Adipose tissue (tissue), 3 donors: ENCODE results near the gene FOSB. TPM values are rescaled to one million over a fixed set of nuclear protein-coding genes. Genes with fewer than 3 reads are reported as not detected.
A peak's percentile ranks its signal among the peaks of the same experiment; 100 is the strongest.
"Not testable (repeated sequence)": the region's sequence is repeated elsewhere in the genome, so short reads cannot be mapped to it uniquely, and the experiment has no call there.

Experiments
- H3K27ac ChIP-seq: one replicate; pipeline ENCODE4 v1.5.1; 2013; ENCODE audit warnings: low read depth, low read length
- WGBS, 3 donors: extraction: QIAGEN DNeasy Blood & Tissue Kit; methylation state at CpG; one replicate each; pipeline ENCODE4 v1.1.7; 2013; 5-methylcytosine and 5-hydroxymethylcytosine counted together
- polyA plus RNA-seq, 3 donors: library from polyadenylated mRNA; stranded (reverse); fragments of 200-250 nt; gene quantifications; one replicate each; pipeline ENCODE4 v1.2.3, GENCODE V29; 2013
- donor health status: healthy with polysubstance abuse.
- donor health status: Bipolar disorder and iron deficiency.
- donor health status: healthy.

FOSB gene
- polyA plus RNA-seq, result 100 to 1,000 TPM in 2 of 3 donors, 10 to 100 TPM in 1; 11.9 to 650 (median 341) TPM

GRCh38 chr19:45467456-45468158 lies at the start of gene FOSB:
FOSB (plus strand) TSS chr19:45467996; CDS start chr19:45468587, 591 bp downstream.
- peak within 1 kb of the TSS; percentile 48 for H3K27ac ChIP-seq
- WGBS, 3 donors, result 0 to 1% (median 1%) methylated on average over 54 to 56 of the region's 56 CpGs

DNA sequence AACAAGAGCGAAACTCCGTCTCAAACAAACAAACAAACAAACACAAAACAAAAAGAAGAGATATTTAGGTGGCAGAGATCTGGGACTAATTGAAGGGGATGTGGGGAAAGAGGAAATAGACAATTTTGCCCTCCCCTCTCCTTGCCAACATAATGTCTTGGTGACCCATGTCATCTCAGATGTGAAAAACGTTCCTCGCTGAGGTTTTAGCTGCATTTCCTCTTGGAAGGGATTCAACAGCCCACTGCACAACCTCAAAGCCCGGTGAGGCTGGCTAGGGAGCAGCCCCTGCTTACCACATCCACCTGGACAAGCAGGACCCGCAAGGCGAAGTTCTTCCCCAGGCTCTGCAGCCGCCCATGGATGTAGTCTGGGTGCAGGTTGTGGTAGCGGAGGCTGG lies 49.0 kb upstream of the FOSB start:
- 58 to 85% (median 59%) methylated on average over 9 of the region's 9 CpGs for WGBS, 3 donors

DNA sequence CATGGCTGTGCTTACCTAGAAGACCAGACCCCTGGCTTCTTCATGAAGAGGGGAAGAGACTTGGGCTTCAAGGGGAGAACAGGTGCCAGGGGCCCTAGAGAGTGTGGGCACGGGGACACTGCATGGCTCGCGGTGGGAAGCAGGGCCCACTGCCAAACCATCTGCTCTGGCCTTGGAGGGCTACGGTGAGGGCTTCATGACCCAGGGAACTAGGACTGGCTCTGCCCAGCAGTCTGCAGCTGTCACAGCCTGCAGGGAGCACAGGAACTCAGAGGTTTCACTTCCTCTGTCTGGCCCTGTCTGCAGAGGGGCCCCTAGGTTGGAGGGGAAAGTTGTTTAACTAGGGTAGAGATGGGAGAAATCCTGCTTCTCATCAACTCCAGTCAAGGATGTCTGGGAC lies 48.4 kb upstream of the FOSB start:
- WGBS, 3 donors, result 23 to 46% (median 32%) methylated on average over 4 of the region's 4 CpGs
- no peak overlapping the region for H3K27ac ChIP-seq

More for the DNA sequence above, 49.0 kb upstream of the FOSB start:
- no peak overlapping the region for H3K27ac ChIP-seq

DNA sequence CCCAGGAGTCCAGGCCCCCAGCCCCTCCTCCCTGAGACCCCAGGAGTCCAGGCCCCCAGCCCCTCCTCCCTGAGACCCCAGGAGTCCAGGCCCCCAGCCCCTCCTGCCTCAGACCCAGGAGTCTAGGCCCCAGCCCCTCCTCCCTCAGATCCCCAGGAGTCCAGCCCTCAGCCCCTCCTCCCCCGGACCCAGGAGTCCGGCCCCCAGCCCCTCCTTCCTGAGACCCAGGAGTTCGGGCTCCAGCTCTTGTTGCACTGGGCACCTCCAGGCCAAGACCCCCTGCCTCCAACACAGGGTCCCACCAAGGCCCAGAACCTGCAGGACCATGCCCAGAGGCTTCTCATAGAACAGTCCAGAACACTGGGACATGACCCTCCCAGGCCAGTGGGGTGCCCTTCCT lies 47.9 kb upstream of the FOSB start:
- no peak overlapping the region for H3K27ac ChIP-seq
- 38 to 63% (median 45%) methylated on average over 3 of the region's 3 CpGs for WGBS, 3 donors

DNA sequence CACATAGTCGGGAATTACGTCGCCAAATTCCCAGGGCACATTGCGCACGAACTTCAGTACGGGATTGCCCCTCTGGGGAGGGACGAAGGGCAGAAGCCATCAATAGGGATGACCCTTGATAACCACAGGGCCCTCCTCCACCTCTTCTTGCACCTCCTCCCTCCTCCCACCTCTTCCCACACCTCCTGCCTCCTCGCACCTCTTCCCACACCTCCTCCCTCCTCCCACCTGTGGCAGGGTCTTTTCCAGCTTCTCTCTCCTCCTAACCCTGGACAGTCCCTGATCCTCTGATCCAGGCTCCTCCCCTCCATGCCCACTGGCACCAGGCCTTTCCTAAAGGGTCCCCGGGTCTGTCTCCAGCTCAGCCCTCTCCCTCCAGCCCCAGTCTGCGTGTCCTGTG lies 47.4 kb upstream of the FOSB start:
- WGBS, 3 donors, result 80 to 87% (median 85%) methylated on average over 10 of the region's 10 CpGs

GRCh38 chr19:45420871-45421270 lies 46.9 kb upstream of the FOSB start:
- WGBS, 3 donors, result 82 to 92% (median 90%) methylated on average over 6 of the region's 6 CpGs
- no peak overlapping the region for H3K27ac ChIP-seq

More for the DNA sequence above, 47.4 kb upstream of the FOSB start:
- H3K27ac ChIP-seq, result no peak overlapping the region

GRCh38 chr19:45421947-45422498 lies 45.8 kb upstream of the FOSB start:
- 73 to 81% (median 75%) methylated on average over 6 of the region's 6 CpGs for WGBS, 3 donors
- H3K27ac ChIP-seq, result no peak overlapping the region

DNA sequence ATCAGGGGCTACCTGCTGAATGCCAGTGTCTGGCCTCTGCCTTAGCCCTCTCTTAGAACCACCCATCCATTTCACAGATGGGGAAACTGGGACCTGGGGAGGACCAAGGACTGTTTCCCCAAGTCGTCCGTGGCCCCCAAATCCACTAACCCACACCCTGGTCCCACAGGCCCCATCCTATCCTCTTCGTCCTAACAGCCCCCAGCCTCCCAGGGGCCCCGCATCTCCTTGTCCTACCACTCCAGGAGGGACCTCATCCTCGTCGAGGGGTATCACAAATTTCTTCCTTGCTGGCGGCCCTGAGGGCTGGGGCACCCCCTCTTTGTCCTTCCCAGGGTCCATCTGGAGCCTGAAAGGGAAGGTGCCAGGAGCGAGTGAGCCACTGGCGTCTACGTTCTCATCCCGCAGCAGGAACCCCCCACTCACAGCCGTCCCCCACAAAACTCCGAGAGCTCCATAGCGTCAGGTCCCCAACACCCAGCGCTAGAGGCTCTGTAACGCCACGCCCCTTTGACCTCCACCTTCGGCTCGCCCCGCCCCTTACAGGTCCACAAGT lies 44.7 kb upstream of the FOSB start:
- 14 to 18% (median 17%) methylated on average over 16 to 20 of the region's 20 CpGs for WGBS, 3 donors
- H3K27ac ChIP-seq, result no peak overlapping the region

DNA sequence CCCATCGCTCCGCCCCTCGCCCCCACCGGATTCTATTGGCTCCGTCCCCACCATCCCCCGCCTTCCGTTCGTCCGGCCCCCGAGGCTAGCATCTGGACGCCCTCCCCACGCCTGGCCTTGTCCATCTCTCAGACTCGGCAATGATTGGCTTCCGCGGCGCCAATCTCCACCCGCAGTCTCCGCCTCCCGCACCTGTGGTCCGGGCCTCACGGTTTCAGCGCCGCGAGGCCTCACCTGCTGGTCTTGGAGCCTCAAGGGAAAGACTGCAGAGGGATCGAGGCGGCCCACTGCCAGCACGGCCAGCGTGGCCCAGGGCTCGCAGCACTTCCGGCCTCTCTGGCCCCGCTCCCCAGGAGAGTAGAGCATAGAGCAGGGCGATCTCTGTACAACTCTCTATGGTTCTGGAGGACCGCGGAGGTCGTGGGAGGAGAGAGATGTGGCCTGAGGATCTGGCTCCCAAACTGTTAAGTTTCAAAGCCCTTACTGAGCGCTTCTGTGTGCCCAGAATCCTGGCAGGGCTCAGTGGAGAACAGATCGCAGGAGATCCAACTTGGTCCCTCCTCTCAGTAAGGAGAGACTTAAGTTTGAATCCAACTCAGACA lies 44.1 kb upstream of the FOSB start, which contains the start of gene ERCC1:
TSS of gene ERCC1 (minus strand) at position 329 of the 602 bp plus-strand sequence. CDS start 543 bp downstream, outside the sequence.
- peak within 1 kb of the TSS; percentile 94 for H3K27ac ChIP-seq
- 0 to 1% (median 0%) methylated on average over 34 to 37 of the region's 37 CpGs for WGBS, 3 donors

GRCh38 chr19:45424191-45425058 lies 43.4 kb upstream of the FOSB start:
- H3K27ac ChIP-seq, result peak overlapping the region; percentile 94
- WGBS, 3 donors, result 9 to 15% (median 13%) methylated on average over 24 of the region's 24 CpGs

GRCh38 chr19:45428384-45429231 lies 39.2 kb upstream of the FOSB start:
- WGBS, 3 donors, result 2 to 3% (median 3%) methylated on average over 49 to 73 of the region's 73 CpGs
- no peak overlapping the region for H3K27ac ChIP-seq

GRCh38 chr19:45429896-45430295 lies 37.9 kb upstream of the FOSB start:
- H3K27ac ChIP-seq, result not testable (repeated sequence)
- 59 to 84% (median 83%) methylated on average over 11 of the region's 11 CpGs for WGBS, 3 donors

DNA sequence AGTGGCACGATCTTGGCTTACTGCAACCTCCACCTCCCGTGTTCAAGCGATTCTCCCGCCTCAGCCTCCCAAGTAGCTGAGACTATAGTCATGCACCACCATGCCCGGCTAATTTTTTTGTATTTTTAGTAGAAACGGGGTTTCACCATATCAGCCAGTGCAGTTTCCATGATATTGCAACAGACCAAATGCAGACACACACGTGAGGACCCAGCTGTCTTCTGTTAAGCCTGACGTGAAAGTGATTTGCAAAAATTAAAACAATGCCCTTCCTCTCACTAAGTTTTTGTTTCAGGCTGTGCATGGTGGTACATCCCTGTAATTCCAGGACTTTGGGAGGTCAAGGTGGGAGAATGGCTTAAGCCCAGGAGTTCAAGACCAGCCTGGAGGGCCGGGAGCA lies 36.8 kb upstream of the FOSB start:
- H3K27ac ChIP-seq, result not testable (repeated sequence)
- WGBS, 3 donors, result 46 to 57% (median 46%) methylated on average over 9 of the region's 9 CpGs

DNA sequence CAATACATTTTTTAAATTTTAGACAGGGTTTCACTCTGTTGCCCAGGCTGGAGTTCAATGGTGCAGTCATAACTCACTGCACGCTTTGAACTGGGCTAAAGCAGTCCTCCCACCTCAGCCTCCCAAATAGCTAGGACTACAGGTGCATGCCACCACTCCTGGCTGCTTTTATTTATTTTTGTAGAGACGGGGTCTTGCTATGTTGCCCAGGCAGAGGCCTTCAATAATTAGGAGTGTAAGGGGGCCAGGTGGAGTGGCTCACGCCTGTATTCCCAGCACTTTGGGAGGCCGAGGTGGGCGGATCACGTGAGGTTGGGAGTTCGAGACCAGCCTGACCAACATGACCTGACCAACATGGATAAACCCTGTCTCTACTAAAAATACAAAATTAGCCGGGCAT lies 35.3 kb upstream of the FOSB start:
- WGBS, 3 donors, result 82 to 95% (median 92%) methylated on average over 8 of the region's 8 CpGs
- not testable (repeated sequence) for H3K27ac ChIP-seq

- WGBS, 3 donors, result 86 to 87% (median 87%) methylated on average over 3 of the region's 3 CpGs
- H3K27ac ChIP-seq, result no peak overlapping the region
These were observed 30.5 kb upstream of the FOSB start for GRCh38 chr19:45437328-45437727.

GRCh38 chr19:45439190-45439568 lies 28.6 kb upstream of the FOSB start:
- WGBS, 3 donors, result 30 to 35% (median 31%) methylated on average over 10 of the region's 10 CpGs
- no peak overlapping the region for H3K27ac ChIP-seq

- H3K27ac ChIP-seq, result peak overlapping the region; percentile 61
- 0 to 1% (median 1%) methylated on average over 44 to 78 of the region's 78 CpGs for WGBS, 3 donors
These were observed 28.1 kb upstream of the FOSB start for GRCh38 chr19:45439569-45440258.
